ENCODE data around the gene VPS9D1. TPM values are rescaled to one million over a fixed set of nuclear protein-coding genes. Genes with fewer than 3 reads are reported as not detected.

Gene VPS9D1
- total RNA-seq, 1 donor from 2014 or later: 17.9 TPM

- Mint-ChIP-seq H3K4me1 (ENCODE audit: low read depth) (peaks cover 4% of the 10 kb centered on the region), H3K27me3 (peaks cover 5% of the 10 kb centered on the region), H3K4me3 (ENCODE audit: low read depth) (no peak overlapping the region), H3K9me3 (ENCODE audit: low read depth) (no peaks in the 10 kb centered on the region), H3K36me3 (ENCODE audit: insufficient read depth) (peaks cover 23% of the 10 kb centered on the region), H3K27ac (no peak overlapping the region)
- TF ChIP-seq, protein P1, sequence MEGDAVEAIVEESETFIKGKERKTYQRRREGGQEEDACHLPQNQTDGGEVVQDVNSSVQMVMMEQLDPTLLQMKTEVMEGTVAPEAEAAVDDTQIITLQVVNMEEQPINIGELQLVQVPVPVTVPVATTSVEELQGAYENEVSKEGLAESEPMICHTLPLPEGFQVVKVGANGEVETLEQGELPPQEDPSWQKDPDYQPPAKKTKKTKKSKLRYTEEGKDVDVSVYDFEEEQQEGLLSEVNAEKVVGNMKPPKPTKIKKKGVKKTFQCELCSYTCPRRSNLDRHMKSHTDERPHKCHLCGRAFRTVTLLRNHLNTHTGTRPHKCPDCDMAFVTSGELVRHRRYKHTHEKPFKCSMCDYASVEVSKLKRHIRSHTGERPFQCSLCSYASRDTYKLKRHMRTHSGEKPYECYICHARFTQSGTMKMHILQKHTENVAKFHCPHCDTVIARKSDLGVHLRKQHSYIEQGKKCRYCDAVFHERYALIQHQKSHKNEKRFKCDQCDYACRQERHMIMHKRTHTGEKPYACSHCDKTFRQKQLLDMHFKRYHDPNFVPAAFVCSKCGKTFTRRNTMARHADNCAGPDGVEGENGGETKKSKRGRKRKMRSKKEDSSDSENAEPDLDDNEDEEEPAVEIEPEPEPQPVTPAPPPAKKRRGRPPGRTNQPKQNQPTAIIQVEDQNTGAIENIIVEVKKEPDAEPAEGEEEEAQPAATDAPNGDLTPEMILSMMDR (IDR thresholded peaks at IDR 0.05; ENCODE audit: unreplicated experiment): no peak
- DNase-seq (ENCODE audit: low spot score, unreplicated experiment): no peak
These were observed 6.9 kb upstream of the VPS9D1 start for GRCh38 chr16:89727406-89728120.

GRCh38 chr16:89723279-89724250, 2.9 kb upstream of the VPS9D1 start:
- H3K27ac Mint-ChIP-seq: no peak overlapping the region

DNA sequence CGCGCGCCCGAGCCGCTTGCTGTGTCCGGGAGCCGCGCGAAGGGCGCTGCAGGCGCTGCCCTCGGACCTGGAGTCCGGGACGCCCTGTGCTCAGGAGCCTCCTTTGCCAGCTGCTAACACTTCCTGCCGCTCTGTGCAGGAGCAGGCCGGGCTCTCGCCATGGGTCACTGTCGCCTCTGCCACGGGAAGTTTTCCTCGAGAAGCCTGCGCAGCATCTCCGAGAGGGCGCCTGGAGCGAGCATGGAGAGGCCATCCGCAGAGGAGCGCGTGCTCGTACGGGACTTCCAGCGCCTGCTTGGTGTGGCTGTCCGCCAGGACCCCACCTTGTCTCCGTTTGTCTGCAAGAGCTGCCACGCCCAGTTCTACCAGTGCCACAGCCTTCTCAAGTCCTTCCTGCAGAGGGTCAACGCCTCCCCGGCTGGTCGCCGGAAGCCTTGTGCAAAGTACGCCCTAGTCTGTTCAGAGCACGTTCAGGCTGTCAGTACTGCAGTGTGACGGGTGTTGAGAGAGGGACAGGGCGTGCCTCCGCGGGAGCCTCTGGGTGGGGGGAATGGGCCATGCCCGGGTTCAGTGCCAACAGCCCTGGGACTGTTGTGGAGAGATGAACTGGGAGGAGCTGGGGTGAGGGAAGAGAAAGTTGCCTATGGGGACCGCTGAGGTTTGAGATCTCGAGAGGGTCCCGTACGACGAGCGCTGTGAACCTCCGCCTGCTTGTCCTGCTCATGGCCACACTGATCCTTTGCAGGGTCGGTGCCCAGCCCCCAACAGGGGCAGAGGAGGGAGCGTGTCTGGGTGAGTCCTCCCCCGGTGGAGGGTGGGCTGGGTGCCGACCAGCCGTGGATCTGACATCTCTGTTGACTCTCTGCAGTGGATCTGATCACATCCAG, 1.9 kb upstream of the VPS9D1 start:
- Mint-ChIP-seq H3K4me3 (ENCODE audit: low read depth) (peak overlapping the region; percentile 66), H3K27me3 (peaks cover 9% of the 10 kb centered on the region), H3K36me3 (ENCODE audit: insufficient read depth) (peaks cover 11% of the 10 kb centered on the region), H3K27ac (peak overlapping the region; percentile 57), H3K9me3 (ENCODE audit: low read depth) (no peaks in the 10 kb centered on the region), H3K4me1 (ENCODE audit: low read depth) (peaks cover 14% of the 10 kb centered on the region)
- no peak for DNase-seq (ENCODE audit: low spot score, unreplicated experiment)
- TF ChIP-seq, protein P1 (IDR thresholded peaks at IDR 0.05; ENCODE audit: unreplicated experiment): no peak

More at GRCh38 chr16:89723279-89724250, 2.9 kb upstream of the VPS9D1 start:
- Mint-ChIP-seq H3K4me3 (ENCODE audit: low read depth) (peak overlapping the region; percentile 66), H3K27me3 (peaks cover 6% of the 10 kb centered on the region), H3K4me1 (ENCODE audit: low read depth) (peaks cover 14% of the 10 kb centered on the region), H3K36me3 (ENCODE audit: insufficient read depth) (peaks cover 11% of the 10 kb centered on the region), H3K9me3 (ENCODE audit: low read depth) (no peaks in the 10 kb centered on the region)
- DNase-seq (ENCODE audit: low spot score, unreplicated experiment): no peak
- TF ChIP-seq, protein P1 (IDR thresholded peaks at IDR 0.05; ENCODE audit: unreplicated experiment): no peak

GRCh38 chr16:89721546-89722391, 1.1 kb upstream of the VPS9D1 start:
- H3K36me3 Mint-ChIP-seq (ENCODE audit: insufficient read depth): peaks cover 8% of the 10 kb centered on the region
- H3K4me1 Mint-ChIP-seq (ENCODE audit: low read depth): peaks cover 14% of the 10 kb centered on the region
- no peak for DNase-seq (ENCODE audit: low spot score, unreplicated experiment)
- no peak overlapping the region for H3K27ac Mint-ChIP-seq
- peak overlapping the region; percentile 66 for H3K4me3 Mint-ChIP-seq (ENCODE audit: low read depth)
- TF ChIP-seq, protein P1 (IDR thresholded peaks at IDR 0.05; ENCODE audit: unreplicated experiment): no peak
- no peaks in the 10 kb centered on the region for H3K9me3 Mint-ChIP-seq (ENCODE audit: low read depth)
- H3K27me3 Mint-ChIP-seq: peaks cover 9% of the 10 kb centered on the region

Data from progenitor cell of endocrine pancreas (in vitro differentiated cells).